Measurements from ENCODE around the gene RASSF8.

GRCh38 chr12:25934456-25934855, 24.0 kb upstream of the RASSF8 start:
- TF ChIP-seq CTCF (IDR thresholded peaks at IDR 0.05) (no peak), POLR2A (IDR thresholded peaks at IDR 0.05; ENCODE audit: low read depth) (no peak), POLR2AphosphoS5 (IDR thresholded peaks at IDR 0.05) (no peak)

All from esophagus muscularis mucosa (tissue), 3 donors.